PC-9 (cell line): ENCODE data around the gene KCTD13. TPM values are rescaled to one million over a fixed set of nuclear protein-coding genes. Genes with fewer than 3 reads are reported as not detected.
A peak's percentile ranks its signal among the peaks of the same experiment; 100 is the strongest.

ENCODE experiments used
- BruUV-seq: library from RNA; stranded (reverse); fragments of 400-500 nt; replicated peaks from 2 replicates; lab custom pipeline; 2021; lab: Mats Ljungman, UMichigan
- CTCF ChIA-PET: fragments of 300-600 bp; sonication (Branson Sonifier 250); formaldehyde crosslinking; loops from one replicate; lab custom pipeline; 2022; ENCODE audit warnings: antibody characterized with exemption; lab: Charles Lee
- POLR2A ChIA-PET: fragments of 300-600 bp; sonication (Branson Sonifier 250); formaldehyde crosslinking; loops from one replicate; lab custom pipeline; 2022; ENCODE audit warnings: antibody characterized with exemption; ENCODE audit not compliant: unreplicated experiment; lab: Charles Lee
- DNase-seq, 2 experiments: peaks; one replicate each; pipeline versions ENCODE4 v3.0.0 to v3.0.0-alpha.2; 2015 to 2022; ENCODE audit warnings: mixed read lengths in 1 of 2
- H2AFZ ChIP-seq: fragments of 200-600 bp; sonication (generic); 2 replicates; pipeline ENCODE4 v1.8.1; 2017; ENCODE audit warnings: antibody characterized with exemption
- H3F3A ChIP-seq: fragments of 200-600 bp; sonication (generic); 2 replicates; pipeline ENCODE4 v1.8.1; 2017; ENCODE audit warnings: antibody characterized with exemption, mild to moderate bottlenecking, low read depth; ENCODE audit not compliant: insufficient read depth
- H3K27ac ChIP-seq: fragments of 200-600 bp; sonication (generic); 2 replicates; pipeline ENCODE4 v1.6.1; 2016; ENCODE audit warnings: mixed run types
- H3K27me3 ChIP-seq: fragments of 200-600 bp; sonication (generic); 2 replicates; pipeline ENCODE4 v1.6.1; 2016; ENCODE audit warnings: low read depth, mixed run types; ENCODE audit not compliant: insufficient read depth
- H3K36me3 ChIP-seq: fragments of 200-600 bp; sonication (generic); 2 replicates; pipeline ENCODE4 v1.6.1; 2016; ENCODE audit warnings: low read depth, mixed run types
- H3K4me1 ChIP-seq: fragments of 200-600 bp; sonication (generic); replicated peaks from 2 replicates; pipeline ENCODE4 v1.6.1; 2016; ENCODE audit warnings: mixed run types; ENCODE audit not compliant: insufficient read depth
- H3K4me2 ChIP-seq: fragments of 200-600 bp; sonication (generic); 2 replicates; pipeline ENCODE4 v1.6.1; 2017; ENCODE audit warnings: mixed run types
- H3K4me3 ChIP-seq: fragments of 200-600 bp; sonication (generic); 2 replicates; pipeline ENCODE4 v1.6.1; 2016; ENCODE audit warnings: mixed run types
- H3K79me2 ChIP-seq: fragments of 200-600 bp; sonication (generic); 2 replicates; pipeline ENCODE4 v1.6.1; 2017; ENCODE audit warnings: low read depth, mixed run types
- H3K9me2 ChIP-seq: fragments of 200-600 bp; sonication (generic); 2 replicates; pipeline ENCODE4 v1.8.1; 2017; ENCODE audit warnings: mild to moderate bottlenecking; ENCODE audit not compliant: insufficient read depth
- H3K9me3 ChIP-seq: fragments of 200-600 bp; sonication (generic); 2 replicates; pipeline ENCODE4 v1.8.1; 2016; ENCODE audit warnings: low read depth; ENCODE audit not compliant: insufficient read depth
- H4K20me1 ChIP-seq: fragments of 200-600 bp; sonication (generic); 2 replicates; pipeline ENCODE4 v1.8.1; 2017; ENCODE audit not compliant: insufficient read depth
- CTCF ChIP-seq: fragments of 200-600 bp; sonication (generic); conservative IDR thresholded peaks from 2 replicates; pipeline ENCODE4 v1.6.1; 2017; ENCODE audit warnings: mixed run types, antibody characterized with exemption, mild to moderate bottlenecking, moderate library complexity
- EZH2 ChIP-seq: fragments of 200-600 bp; sonication (generic); IDR thresholded peaks from 2 replicates; pipeline ENCODE4 v1.8.0; 2017; ENCODE audit warnings: antibody characterized with exemption, low read depth
- intact Hi-C: fragments of 100-400 bp; cut with micrococcal nuclease; formaldehyde crosslinking; loops from one replicate; pipeline ENCODE4 v1.10.0; 2022; ENCODE audit not compliant: unreplicated experiment
- total RNA-seq: library from RNA; stranded (reverse); gene quantifications from 2 replicates; pipeline ENCODE4 v1.2.3, GENCODE V29; 2021

KCTD13 gene
- total RNA-seq, 1 experiment from 2014 or later = 52.7 TPM

DNA sequence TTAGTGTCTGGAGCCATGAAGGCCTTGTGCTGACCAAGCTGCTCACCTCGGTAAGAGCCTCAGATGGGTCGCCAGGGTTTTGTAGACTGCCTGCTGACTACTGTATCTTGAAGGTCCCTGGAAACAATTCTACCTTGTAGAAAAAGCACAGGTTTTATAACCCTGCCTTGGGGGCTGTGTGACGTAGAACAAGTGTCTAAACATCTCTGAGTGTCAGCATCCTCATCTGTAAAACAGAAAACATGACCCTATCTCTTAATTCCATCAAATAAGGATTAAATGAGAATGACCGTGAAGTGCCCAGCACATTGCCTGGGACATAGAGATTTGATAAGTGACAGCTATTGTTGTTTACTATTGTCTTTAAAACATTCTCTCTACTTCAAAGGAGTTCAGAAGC, 42.2 kb upstream of the KCTD13 start:
- Histone ChIP-seq H3K4me1 (no peaks in the 10 kb centered on the region), H3K27me3 (no peaks in the 10 kb centered on the region), H3K4me2 (no peak overlapping the region), H3F3A (peaks cover 14% of the 10 kb centered on the region; the same call in 1 of the 2 replicates), H3K4me3 (no peak overlapping the region), H3K9me3 (no peaks in the 10 kb centered on the region), H2AFZ (no peak overlapping the region), H3K27ac (no peak overlapping the region), H3K36me3 (no peaks in the 10 kb centered on the region), H4K20me1 (no peaks in the 10 kb centered on the region), H3K9me2 (no peaks in the 10 kb centered on the region), H3K79me2 (no peaks in the 10 kb centered on the region)
- no peak for DNase-seq
- BruUV-seq = no TSS peak
- ChIA-PET POLR2A (no interaction called here), CTCF (no interaction called here)
- TF ChIP-seq CTCF (no peak), EZH2 (no peak)
- intact Hi-C loops = no loop called here

DNA sequence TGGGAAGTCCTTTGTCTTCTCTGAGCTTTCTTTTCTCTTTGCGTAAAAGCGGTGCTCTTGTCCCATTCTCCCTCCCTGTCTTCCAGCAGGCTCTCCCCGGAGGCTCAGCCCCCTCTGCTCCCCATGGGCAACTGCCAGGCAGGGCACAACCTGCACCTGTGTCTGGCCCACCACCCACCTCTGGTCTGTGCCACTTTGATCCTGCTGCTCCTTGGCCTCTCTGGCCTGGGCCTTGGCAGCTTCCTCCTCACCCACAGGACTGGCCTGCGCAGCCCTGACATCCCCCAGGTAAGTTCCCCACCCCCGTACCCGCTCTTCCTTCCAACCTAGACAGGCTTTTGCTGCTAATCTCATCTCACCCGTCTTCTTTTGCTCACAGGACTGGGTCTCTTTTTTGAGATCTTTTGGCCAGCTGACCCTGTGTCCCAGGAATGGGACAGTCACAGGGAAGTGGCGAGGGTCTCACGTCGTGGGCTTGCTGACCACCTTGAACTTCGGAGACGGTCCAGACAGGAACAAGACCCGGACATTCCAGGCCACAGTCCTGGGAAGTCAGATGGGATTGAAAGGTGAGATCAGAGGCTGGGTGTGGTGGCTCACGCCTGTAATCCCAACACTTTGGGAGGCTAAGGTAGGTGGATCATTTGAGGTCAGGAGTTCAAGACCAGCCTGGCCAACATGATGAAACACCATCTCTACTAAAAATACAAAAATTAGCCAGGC, 37.2 kb upstream of the KCTD13 start:
- BruUV-seq = no TSS peak

More for the DNA sequence above, 37.2 kb upstream of the KCTD13 start:
- TF ChIP-seq EZH2 (no peak), CTCF (no peak)
- H3K4me3 ChIP-seq = peak overlapping the region; percentile 78; the same call in 1 of the 2 replicates
- H3K4me1 ChIP-seq = peaks cover 11% of the 10 kb centered on the region
- DNase-seq = no peak
- H3K79me2 ChIP-seq = no peaks in the 10 kb centered on the region
- H4K20me1 ChIP-seq = no peaks in the 10 kb centered on the region
- H3K4me2 ChIP-seq = peak overlapping the region; percentile 90
- no peak overlapping the region for H3K27ac ChIP-seq
- no peaks in the 10 kb centered on the region for H3K36me3 ChIP-seq
- intact Hi-C loops = no loop called here
- no peaks in the 10 kb centered on the region for H3K9me3 ChIP-seq
- H2AFZ ChIP-seq = no peak overlapping the region
- no peaks in the 10 kb centered on the region for H3K27me3 ChIP-seq
- no peaks in the 10 kb centered on the region for H3K9me2 ChIP-seq
- H3F3A ChIP-seq = peaks cover 8% of the 10 kb centered on the region; the same call in 1 of the 2 replicates
- POLR2A ChIA-PET = interaction anchor here (0.6 to 1.6 kb wide), 3 partner anchors 10 to 19 kb away, joined by 3 to 26 read pairs (median 6); no protein-coding TSS in a partner anchor
- CTCF ChIA-PET = interaction anchor here (0.7 to 1.2 kb wide), 2 partner anchors 10 to 232 kb away, joined by 3 read pairs; partner anchors contain the start of gene TAOK2
